NCI-H510A (cell line): ENCODE measurements around the gene TUBAL3.
A peak's percentile ranks its signal among the peaks of the same experiment; 100 is the strongest.

Experiments used
- DNase-seq: peaks from one replicate; lab custom pipeline; 2025; lab: John Stamatoyannopoulos, UW

Gene TUBAL3

GRCh38 chr10:5404208-5405041 is at the start of gene TUBAL3:
Gene TUBAL3, minus strand, starts transcription at chr10:5404828. Its CDS starts 36 bp downstream, at chr10:5404792.
- no peak for DNase-seq

- DNase-seq = no peak
Observed at GRCh38 chr10:5453749-5454489, 49.3 kb upstream of the TUBAL3 start.

GRCh38 chr10:5450605-5451384 is 46.2 kb upstream of the TUBAL3 start:
- DNase-seq = no peak

GRCh38 chr10:5449823-5450222 is 45.2 kb upstream of the TUBAL3 start:
- no peak for DNase-seq

GRCh38 chr10:5449227-5449626 is 44.6 kb upstream of the TUBAL3 start:
- DNase-seq = no peak

GRCh38 chr10:5448333-5449001 is 43.8 kb upstream of the TUBAL3 start:
- no peak for DNase-seq

GRCh38 chr10:5447611-5448071 is 43.0 kb upstream of the TUBAL3 start:
- DNase-seq = no peak

- DNase-seq = no peak
Observed at GRCh38 chr10:5447056-5447455, 42.4 kb upstream of the TUBAL3 start.

- DNase-seq = peak; percentile 74
Observed at GRCh38 chr10:5446390-5446926, 41.8 kb upstream of the TUBAL3 start.

- DNase-seq = no peak
Observed at GRCh38 chr10:5445006-5445405, 40.4 kb upstream of the TUBAL3 start.

- DNase-seq = no peak
Observed at GRCh38 chr10:5443429-5443828, 38.8 kb upstream of the TUBAL3 start.

- no peak for DNase-seq
Observed at GRCh38 chr10:5442990-5443370, 38.4 kb upstream of the TUBAL3 start.

GRCh38 chr10:5442065-5442989 is 37.7 kb upstream of the TUBAL3 start:
- DNase-seq = no peak

- no peak for DNase-seq
Observed at GRCh38 chr10:5441106-5441505, 36.5 kb upstream of the TUBAL3 start.

- no peak for DNase-seq
Observed at GRCh38 chr10:5440206-5440605, 35.6 kb upstream of the TUBAL3 start.

GRCh38 chr10:5435328-5435727 is 30.7 kb upstream of the TUBAL3 start:
- no peak for DNase-seq

- DNase-seq = no peak
Observed at GRCh38 chr10:5434017-5434753, 29.6 kb upstream of the TUBAL3 start.

- no peak for DNase-seq
Observed at GRCh38 chr10:5433182-5433581, 28.6 kb upstream of the TUBAL3 start.

- no peak for DNase-seq
Observed at GRCh38 chr10:5428133-5428532, 23.5 kb upstream of the TUBAL3 start.

GRCh38 chr10:5424751-5425150 is 20.1 kb upstream of the TUBAL3 start:
- DNase-seq = no peak
